AML-193 (cell line): ENCODE data around the gene FLT4.

Source experiments
- DNase-seq, 2 experiments: peaks; one replicate each; lab custom pipeline; 2025; lab: John Stamatoyannopoulos, UW

Gene FLT4

GRCh38 chr5:180591311-180591887 lies 58.0 kb downstream of the FLT4 start, which contains the start of gene SCGB3A1:
Gene SCGB3A1 (minus strand): TSS chr5:180591499. CDS start chr5:180591462, 37 bp downstream.
- no peak for DNase-seq

DNA sequence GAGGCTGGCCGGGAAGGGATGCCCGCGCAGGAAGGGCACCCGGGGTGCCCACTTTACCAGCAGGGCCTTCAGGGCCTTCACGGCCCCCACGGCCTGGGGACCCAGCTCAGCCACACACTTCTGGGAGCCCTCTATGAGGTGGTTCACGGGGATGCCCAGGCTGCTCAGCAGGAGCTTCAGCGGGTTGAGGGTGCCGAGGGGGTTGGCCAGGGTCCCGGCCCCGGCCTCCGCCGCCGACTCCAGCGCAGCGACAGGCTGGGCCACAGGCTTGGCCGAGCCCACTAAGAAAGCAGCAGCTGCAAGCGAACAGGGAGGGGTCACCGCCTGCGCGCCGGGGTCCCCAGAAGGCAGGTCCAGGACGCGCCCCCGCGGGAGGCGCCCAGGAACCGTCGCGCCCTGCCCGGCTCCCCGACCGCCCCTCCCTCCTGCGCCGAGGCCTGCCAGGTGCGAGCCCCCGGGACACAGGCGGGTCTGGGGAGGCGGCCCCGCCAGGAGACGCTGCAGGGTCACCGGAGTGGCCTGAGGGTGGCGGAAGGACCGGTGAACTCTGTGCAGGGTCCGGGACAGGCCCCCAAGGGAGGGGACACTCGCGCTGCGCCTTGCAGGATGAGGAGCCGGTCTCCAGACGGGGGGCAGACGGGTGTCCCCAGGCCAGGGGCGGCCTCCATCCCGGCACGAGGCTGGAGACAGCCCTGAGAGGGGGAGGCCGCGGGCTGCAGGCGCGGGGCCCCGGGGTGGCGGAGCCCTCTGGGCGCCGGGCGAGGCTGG lies 58.7 kb downstream of the FLT4 start:
- no peak for DNase-seq

- no peak for DNase-seq
These were observed 59.4 kb downstream of the FLT4 start for GRCh38 chr5:180589771-180590542.

GRCh38 chr5:180586870-180587269 lies 62.5 kb downstream of the FLT4 start:
- DNase-seq = no peak

- DNase-seq = no peak
These were observed 63.2 kb downstream of the FLT4 start for GRCh38 chr5:180586204-180586603.

- no peak for DNase-seq
These were observed 65.7 kb downstream of the FLT4 start for GRCh38 chr5:180583738-180584137.

DNA sequence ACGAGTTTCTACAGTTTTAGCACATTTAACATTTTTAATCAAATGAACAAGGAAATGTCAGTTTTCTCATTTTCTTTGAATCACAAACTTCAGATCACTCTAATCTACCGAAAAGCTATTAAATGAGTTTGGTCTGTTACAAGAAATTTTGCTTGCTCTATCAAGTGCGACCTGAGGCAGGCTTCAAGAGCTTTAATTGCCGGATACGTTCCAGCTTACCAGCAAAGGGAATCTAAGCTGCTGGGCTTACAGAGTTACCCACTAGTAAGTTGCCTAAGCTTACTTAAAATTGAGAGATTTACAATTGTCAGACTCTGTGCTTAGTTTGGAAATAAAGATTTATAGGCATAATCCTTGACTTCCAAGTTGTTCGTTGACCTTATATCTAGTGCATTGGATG lies 68.7 kb downstream of the FLT4 start:
- no peak for DNase-seq

GRCh38 chr5:180575571-180575970 lies 73.8 kb downstream of the FLT4 start:
- no peak for DNase-seq

GRCh38 chr5:180568914-180569313 lies 80.5 kb downstream of the FLT4 start:
- DNase-seq = no peak

- DNase-seq = no peak
These were observed 85.4 kb downstream of the FLT4 start for GRCh38 chr5:180563994-180564393.

GRCh38 chr5:180558232-180558631 lies 91.2 kb downstream of the FLT4 start:
- DNase-seq = no peak

- no peak for DNase-seq
These were observed 92.1 kb downstream of the FLT4 start for GRCh38 chr5:180557217-180557809.

GRCh38 chr5:180555168-180555921 lies 94.1 kb downstream of the FLT4 start:
- DNase-seq = no peak

DNA sequence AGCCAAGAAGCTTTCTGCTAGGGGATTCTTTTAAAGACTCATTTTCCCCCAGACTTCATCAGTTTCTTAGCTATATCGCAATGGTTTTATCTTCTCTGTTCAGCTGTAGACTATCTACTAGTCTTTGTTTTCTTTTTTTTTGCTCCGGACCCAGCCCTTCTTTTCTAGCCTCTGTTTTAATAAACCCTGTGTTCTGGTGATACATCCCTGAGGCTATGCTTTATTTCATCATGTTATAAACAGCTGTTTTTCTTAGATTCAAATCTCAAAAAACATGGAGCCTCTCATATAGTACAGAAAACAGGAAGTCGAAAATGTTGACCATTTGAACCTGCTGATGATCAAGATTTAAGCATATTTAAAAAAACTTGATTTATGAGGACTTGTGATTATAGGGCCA lies 95.9 kb downstream of the FLT4 start:
- DNase-seq = no peak
